KMS-11 (cell line): Measurements from ENCODE around the gene CCDC33.
A peak's percentile ranks its signal among the peaks of the same experiment; 100 is the strongest.

Experiments used
- H2AFZ ChIP-seq: fragments of 200-600 bp; sonication (generic); 2 replicates; pipeline ENCODE4 v1.6.1; 2016; ENCODE audit warnings: antibody characterized with exemption, mixed run types, low read depth
- H3K27ac ChIP-seq: fragments of 200-600 bp; sonication (generic); 2 replicates; pipeline ENCODE4 v1.6.1; 2016; ENCODE audit warnings: mild to moderate bottlenecking, mixed run types
- H3K27me3 ChIP-seq: fragments of 200-600 bp; sonication (generic); 2 replicates; pipeline ENCODE4 v1.6.1; 2017; ENCODE audit warnings: mild to moderate bottlenecking, low read depth, mixed run types, moderate library complexity; ENCODE audit not compliant: insufficient read depth
- H3K36me3 ChIP-seq: fragments of 200-600 bp; sonication (generic); 2 replicates; pipeline ENCODE4 v1.6.1; 2017; ENCODE audit warnings: mild to moderate bottlenecking, mixed run types; ENCODE audit not compliant: insufficient read depth
- H3K4me1 ChIP-seq: fragments of 200-600 bp; sonication (generic); 2 replicates; pipeline ENCODE4 v1.6.1; 2016; ENCODE audit warnings: mild to moderate bottlenecking, low read depth, mixed run types; ENCODE audit not compliant: poor library complexity, severe bottlenecking
- H3K4me2 ChIP-seq: fragments of 200-600 bp; sonication (generic); 2 replicates; pipeline ENCODE4 v1.7.0; 2016; ENCODE audit warnings: mild to moderate bottlenecking, mixed run types
- H3K4me3 ChIP-seq: fragments of 200-600 bp; sonication (generic); IDR thresholded peaks from 2 replicates; pipeline ENCODE4 v1.6.1; 2017; ENCODE audit warnings: low read depth, low read length, mixed read lengths; ENCODE audit not compliant: insufficient read depth
- H3K79me2 ChIP-seq: fragments of 200-600 bp; sonication (generic); 2 replicates; pipeline ENCODE4 v1.6.1; 2016; ENCODE audit warnings: low read depth, mixed run types; ENCODE audit not compliant: insufficient read depth
- H3K9ac ChIP-seq: fragments of 200-600 bp; sonication (generic); 2 replicates; pipeline ENCODE4 v1.6.1; 2016; ENCODE audit warnings: mild to moderate bottlenecking, mixed run types
- H4K20me1 ChIP-seq: fragments of 200-600 bp; sonication (generic); 2 replicates; pipeline ENCODE4 v1.6.1; 2016; ENCODE audit warnings: mild to moderate bottlenecking, mixed run types; ENCODE audit not compliant: insufficient read depth
- CTCF ChIP-seq: fragments of 200-600 bp; sonication (generic); conservative IDR thresholded peaks from 2 replicates; pipeline ENCODE4 v1.6.1; 2017; ENCODE audit warnings: low read depth, mild to moderate bottlenecking, antibody characterized with exemption, low read length, moderate library complexity, mixed read lengths

The CCDC33 gene

GRCh38 chr15:74373056-74373650 is 137.0 kb downstream of the CCDC33 start:
- H3K4me3 ChIP-seq, result no peak overlapping the region

GRCh38 chr15:74373731-74374647 is 137.9 kb downstream of the CCDC33 start:
- Histone ChIP-seq H3K36me3 (no peaks in the 10 kb centered on the region), H3K27me3 (peaks cover 12% of the 10 kb centered on the region; the same call in 1 of the 2 replicates), H3K4me1 (peaks cover 14% of the 10 kb centered on the region), H3K27ac (0 out of 2 replicates have a peak overlapping the region, but pooled peaks have one; percentile 2), H3K4me3 (no peak overlapping the region), H3K4me2 (peak overlapping the region; percentile 80), H4K20me1 (no peaks in the 10 kb centered on the region), H3K79me2 (no peaks in the 10 kb centered on the region), H2AFZ (peak overlapping the region; percentile 93), H3K9ac (peak overlapping the region; percentile 26; the same call in 1 of the 2 replicates)
- peak; percentile 88 for TF ChIP-seq CTCF

More at GRCh38 chr15:74373056-74373650, 137.0 kb downstream of the CCDC33 start:
- H3K27me3 ChIP-seq, result peaks cover 12% of the 10 kb centered on the region; the same call in 1 of the 2 replicates
- H3K4me1 ChIP-seq, result peaks cover 14% of the 10 kb centered on the region
- H3K27ac ChIP-seq, result no peak overlapping the region
- H3K79me2 ChIP-seq, result no peaks in the 10 kb centered on the region
- H3K9ac ChIP-seq, result peak overlapping the region; percentile 26; the same call in 1 of the 2 replicates
- H2AFZ ChIP-seq, result peak overlapping the region; percentile 93
- H4K20me1 ChIP-seq, result no peaks in the 10 kb centered on the region
- TF ChIP-seq CTCF, result no peak
- H3K36me3 ChIP-seq, result no peaks in the 10 kb centered on the region
- H3K4me2 ChIP-seq, result peak overlapping the region; percentile 80; the same call in 1 of the 2 replicates

- Histone ChIP-seq H3K9ac (no peak overlapping the region), H2AFZ (peak overlapping the region; percentile 93), H3K4me1 (peaks cover 14% of the 10 kb centered on the region), H3K4me3 (no peak overlapping the region), H3K27ac (no peak overlapping the region), H3K79me2 (no peaks in the 10 kb centered on the region), H4K20me1 (no peaks in the 10 kb centered on the region), H3K27me3 (peaks cover 12% of the 10 kb centered on the region; the same call in 1 of the 2 replicates), H3K4me2 (peak overlapping the region; percentile 80), H3K36me3 (no peaks in the 10 kb centered on the region)
- no peak for TF ChIP-seq CTCF
These were observed 138.6 kb downstream of the CCDC33 start for GRCh38 chr15:74374648-74375302.

- Histone ChIP-seq H3K4me3 (no peak overlapping the region), H2AFZ (peak overlapping the region; percentile 93), H4K20me1 (no peaks in the 10 kb centered on the region), H3K9ac (no peak overlapping the region), H3K4me1 (peaks cover 14% of the 10 kb centered on the region), H3K36me3 (no peaks in the 10 kb centered on the region), H3K27me3 (peaks cover 11% of the 10 kb centered on the region; the same call in 1 of the 2 replicates), H3K4me2 (peak overlapping the region; percentile 80), H3K79me2 (no peaks in the 10 kb centered on the region), H3K27ac (no peak overlapping the region)
- peak; percentile 80; the same call in 1 of the 2 replicates for TF ChIP-seq CTCF
These were observed 139.2 kb downstream of the CCDC33 start for GRCh38 chr15:74375303-74375693.
